CD4-positive, alpha-beta T cell treated with Interleukin-1 beta for 1 hour (primary cell): ENCODE results near the gene ABHD10.

Experiments
- DNase-seq, 2 donors: peaks; one replicate each; pipeline ENCODE4 v3.0.0-alpha.2; 2020 to 2022

Gene ABHD10

GRCh38 chr3:112002096-112002971, 23.5 kb downstream of the ABHD10 start:
- no peak for DNase-seq

- DNase-seq = no peak
Measured at GRCh38 chr3:112003321-112004080, 24.7 kb downstream of the ABHD10 start.

- no peak for DNase-seq
Measured at GRCh38 chr3:112004187-112004586, 25.4 kb downstream of the ABHD10 start.

GRCh38 chr3:112004669-112005068, 25.8 kb downstream of the ABHD10 start:
- DNase-seq = no peak

GRCh38 chr3:112005091-112005672, 26.4 kb downstream of the ABHD10 start:
- no peak for DNase-seq

- DNase-seq = no peak
Measured at GRCh38 chr3:112007633-112008032, 28.8 kb downstream of the ABHD10 start.

DNA sequence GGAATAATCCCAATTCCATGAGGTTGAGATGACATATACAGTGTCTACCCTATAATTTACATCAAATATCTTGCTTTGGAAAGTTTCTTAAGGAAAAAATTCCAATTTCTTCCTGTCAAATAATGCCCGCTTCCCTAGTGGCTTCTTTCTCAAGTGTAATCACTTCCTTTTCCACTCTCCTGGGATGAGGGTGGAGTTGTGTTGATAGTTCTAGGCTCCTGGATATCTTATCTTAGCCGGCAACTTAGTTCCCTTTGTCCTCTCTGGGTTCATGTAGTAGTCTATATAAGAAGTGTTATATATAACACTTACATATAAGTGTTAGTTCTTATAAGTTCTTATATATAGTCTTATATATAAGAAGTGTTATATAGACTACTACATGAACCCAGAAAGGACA, 30.8 kb downstream of the ABHD10 start:
- no peak for DNase-seq

DNA sequence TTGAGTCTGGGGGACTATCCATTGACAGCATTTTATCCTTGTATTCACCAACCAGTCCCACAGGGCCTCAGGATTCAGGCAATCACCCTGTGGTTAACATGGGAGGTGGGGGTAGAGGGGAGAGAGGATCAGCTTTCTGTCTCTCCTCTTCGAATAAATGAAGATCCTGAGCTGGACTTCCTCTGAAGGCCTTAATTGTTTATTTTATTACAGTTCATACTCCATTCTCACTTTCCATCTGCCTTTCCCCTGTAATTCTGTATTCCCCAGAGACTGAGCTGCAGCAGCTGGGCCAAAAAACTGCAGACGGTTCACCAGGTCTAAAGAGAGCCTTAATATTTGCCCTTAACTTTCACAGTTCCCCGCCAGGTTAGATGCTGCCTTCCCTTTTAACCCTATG, 31.8 kb downstream of the ABHD10 start:
- no peak for DNase-seq

DNA sequence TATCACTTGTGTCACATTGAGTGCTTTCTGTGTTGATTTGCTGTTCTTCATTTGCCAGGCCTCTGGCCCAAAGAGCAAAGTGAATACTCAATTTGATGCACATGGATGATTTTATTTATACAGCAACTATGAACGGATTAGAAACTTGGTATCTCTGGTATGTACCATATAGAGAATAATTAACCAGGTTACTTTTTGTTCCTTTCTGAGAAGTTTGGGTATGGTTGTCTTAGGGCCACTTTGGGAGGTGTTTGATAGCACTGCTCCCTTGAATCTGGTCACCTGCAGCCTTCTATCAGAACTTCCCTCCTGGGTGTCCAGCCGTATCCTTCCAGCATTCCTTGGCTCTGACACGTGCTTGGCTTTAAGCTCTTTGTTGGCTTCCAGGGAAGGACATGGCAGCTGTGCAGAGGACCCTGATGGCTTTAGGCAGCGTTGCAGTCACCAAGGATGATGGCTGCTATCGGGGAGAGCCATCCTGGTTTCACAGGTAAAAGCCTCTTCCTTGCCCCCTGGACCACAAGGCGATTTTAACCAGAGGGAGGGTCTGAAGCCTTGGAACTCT, 32.6 kb downstream of the ABHD10 start:
- no peak for DNase-seq

GRCh38 chr3:112012205-112012992, 33.6 kb downstream of the ABHD10 start:
- no peak for DNase-seq

DNA sequence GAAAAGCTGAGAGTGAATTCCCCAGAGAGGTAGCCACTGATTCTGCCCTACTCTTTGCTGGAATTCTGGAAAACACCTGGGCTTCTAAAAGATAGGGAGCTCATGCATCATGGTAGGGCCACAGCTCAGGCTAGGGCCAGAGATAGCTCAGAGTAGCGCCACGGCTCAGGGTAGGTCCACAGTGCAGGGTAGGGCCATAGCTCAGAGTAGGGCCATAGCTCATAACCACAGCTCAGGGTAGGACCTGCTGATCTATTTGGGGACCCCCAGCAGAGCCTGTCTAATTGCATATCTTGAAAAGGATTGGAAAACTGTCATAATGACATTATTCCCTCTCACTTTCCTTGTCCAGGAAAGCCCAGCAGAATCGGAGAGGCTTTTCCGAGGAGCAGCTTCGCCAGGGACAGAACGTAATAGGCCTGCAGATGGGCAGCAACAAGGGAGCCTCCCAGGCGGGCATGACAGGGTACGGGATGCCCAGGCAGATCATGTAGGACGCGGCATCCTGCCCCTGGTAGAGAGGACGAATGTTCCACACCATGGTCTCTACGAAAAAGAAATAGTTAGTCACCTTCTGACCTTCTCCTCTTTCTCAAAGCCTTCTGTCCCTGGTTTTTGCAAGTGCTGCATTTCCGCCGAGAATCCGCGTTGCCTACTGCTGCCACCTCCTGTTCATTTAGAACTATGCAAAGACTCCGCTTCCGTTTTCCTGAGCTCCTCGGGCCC, 34.4 kb downstream of the ABHD10 start:
- DNase-seq = peak; percentile 43 to 54

- no peak for DNase-seq
Measured at GRCh38 chr3:112013784-112014143, 34.9 kb downstream of the ABHD10 start.

DNA sequence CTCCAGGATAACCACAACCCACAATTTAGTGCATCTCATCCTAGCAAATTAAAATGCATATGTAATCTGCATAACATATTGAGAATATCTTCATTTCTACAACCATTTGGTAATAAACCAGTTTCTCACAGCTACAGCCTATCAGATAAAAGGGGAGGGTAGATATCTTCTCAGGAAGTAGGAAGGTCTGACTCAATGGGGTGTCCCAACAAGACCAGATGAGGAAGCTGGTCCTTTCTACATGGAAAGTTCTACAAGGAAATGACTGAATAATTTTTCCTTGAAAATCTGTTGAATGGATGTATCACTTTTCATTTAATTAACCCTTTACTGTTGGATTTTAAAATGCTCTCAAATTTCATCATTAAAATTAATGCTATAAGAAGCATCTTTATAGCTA, 38.3 kb downstream of the ABHD10 start:
- DNase-seq = no peak

DNA sequence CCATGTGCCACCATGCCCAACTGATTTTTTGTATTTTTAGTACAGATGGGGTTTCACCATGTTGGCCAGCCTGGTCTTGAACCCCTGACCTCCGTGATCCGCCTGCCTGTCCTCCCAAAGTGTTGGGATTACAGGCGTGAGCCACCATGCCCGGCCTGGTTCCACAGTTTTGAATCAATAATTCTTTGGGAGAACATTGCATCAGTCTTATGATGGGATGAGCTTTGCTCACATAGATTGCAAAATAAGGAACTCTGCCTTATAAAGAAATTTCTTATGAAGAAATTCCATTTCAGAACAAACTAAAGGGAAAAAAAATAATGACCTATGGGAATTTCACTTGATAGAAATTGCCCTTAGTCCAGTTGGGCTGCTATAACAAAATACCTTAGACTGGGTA, 39.9 kb downstream of the ABHD10 start:
- no peak for DNase-seq

- DNase-seq = no peak
Measured at GRCh38 chr3:112019716-112020115, 40.9 kb downstream of the ABHD10 start.

DNA sequence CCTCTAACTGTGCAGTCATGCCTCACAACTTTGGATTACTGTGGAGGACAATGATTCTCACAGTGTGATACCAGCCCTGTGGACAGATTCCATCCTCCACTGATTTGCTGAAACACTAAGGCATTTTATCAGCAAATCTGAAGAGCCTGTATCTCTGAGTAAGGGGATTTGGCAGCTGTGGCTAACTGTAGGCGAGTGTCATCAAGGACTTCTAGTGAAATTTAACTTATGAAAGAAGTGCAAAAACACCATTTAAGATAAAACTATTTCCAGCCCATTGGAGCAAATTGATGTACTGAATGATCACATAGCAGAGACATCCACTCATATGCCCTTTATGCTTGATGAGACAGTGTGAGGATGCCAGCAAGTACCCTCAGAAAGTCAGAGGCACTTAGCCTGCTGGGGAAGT, 41.9 kb downstream of the ABHD10 start:
- no peak for DNase-seq

- no peak for DNase-seq
Measured at GRCh38 chr3:112027142-112027541, 48.3 kb downstream of the ABHD10 start.

DNA sequence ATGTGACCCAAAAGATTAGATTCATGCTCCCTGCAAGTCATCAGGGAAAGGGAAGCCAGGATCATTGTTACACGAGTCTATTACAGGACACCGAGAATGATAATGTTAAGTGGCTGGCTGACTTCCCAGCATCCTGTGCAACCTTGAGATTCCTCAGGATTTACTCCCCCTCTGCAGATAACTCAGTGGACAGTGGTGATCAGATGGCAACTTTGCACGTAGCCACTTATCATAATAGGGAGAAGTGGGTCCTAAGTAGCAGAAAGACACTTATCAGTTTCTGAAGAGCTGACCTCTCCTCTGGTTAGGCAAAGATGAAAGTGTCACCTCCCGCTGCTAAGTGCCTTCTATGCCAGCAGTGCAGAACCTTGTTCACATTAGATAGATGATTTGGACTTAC, 49.0 kb downstream of the ABHD10 start:
- DNase-seq = no peak

- no peak for DNase-seq
Measured at GRCh38 chr3:112030901-112031300, 52.1 kb downstream of the ABHD10 start.

DNA sequence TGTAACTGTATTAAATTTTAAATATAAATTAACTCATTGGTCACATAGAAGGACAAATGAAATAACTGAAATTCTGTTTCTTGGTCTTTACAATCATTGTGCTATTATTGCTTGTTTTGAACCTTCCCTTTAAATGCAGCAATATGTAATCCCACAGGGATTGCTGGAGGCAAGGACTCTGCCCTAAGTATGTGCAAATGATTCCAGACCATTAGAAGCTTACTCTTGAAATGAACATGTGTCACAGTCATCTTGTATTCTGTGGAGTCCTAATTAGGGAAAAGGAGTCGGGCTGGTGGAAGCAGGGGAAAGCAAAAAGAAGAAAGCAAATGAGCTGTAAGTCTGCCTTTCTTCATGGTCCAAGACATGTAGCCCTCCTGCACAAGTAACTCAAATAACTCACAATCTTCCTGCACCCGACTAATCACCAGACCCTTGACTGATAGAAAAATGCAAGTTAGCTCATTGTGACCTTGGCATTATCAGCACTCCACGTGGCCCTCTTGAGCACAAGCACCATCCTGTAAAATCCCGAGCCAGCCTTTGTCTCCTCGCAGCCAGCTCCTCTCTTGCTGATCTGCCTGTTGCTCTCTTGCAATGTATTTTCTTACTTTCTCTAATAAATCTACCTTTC, 53.4 kb downstream of the ABHD10 start:
- DNase-seq = no peak

DNA sequence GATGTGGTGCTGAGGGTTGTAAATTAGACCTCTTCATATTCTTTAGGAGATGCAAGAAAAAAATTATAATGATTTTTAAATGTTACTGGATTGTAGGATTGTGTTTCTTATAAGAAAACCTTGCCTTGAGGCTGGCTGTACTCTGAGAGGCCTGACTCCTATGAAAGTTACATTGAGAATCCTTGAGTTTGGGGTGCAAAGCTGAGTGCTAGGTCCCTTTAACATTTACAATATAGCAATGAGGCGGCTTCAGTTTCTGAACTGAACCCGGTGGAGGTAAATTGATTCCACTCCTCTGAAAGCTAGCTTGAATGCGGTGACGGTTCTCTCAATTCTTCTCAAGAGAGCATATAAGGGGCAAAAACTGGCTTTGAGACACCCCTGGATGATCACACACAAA, 55.6 kb downstream of the ABHD10 start, which contains the start of gene TMPRSS7:
TSS of gene TMPRSS7 (plus strand) at position 301 of the 400 bp plus-strand sequence. CDS start 110 bp downstream, outside the sequence.
- DNase-seq = no peak
